NCI-H510A treated with DMSO at 0.1 percent for 48 hours (cell line): ENCODE results near the gene NHLRC3.
"Not testable (repeated sequence)": the region's sequence is repeated elsewhere in the genome, so short reads cannot be mapped to it uniquely, and the experiment has no call there.

Source experiments
- DNase-seq: peaks from one replicate; lab custom pipeline; 2025; lab: John Stamatoyannopoulos, UW

NHLRC3 gene

DNA sequence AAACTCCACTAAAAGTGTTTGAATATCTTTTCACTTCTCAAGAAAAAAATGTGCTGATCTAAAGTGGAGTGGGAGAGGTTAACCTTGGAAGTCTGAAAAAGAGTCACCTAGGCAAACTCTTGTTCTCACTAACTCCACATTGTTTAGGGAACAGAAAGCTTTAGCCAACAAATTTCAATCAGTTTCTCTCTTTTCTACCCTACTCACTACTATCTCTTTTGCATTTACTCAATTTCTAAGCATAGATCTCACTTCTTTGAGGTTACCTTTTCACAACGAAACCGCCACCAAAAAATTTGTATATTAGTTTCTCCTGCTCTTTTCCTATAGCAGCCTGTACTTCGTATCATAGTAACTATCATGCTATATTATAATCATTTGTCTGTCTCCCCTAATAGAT, 6.3 kb downstream of the NHLRC3 start:
- no peak for DNase-seq

DNA sequence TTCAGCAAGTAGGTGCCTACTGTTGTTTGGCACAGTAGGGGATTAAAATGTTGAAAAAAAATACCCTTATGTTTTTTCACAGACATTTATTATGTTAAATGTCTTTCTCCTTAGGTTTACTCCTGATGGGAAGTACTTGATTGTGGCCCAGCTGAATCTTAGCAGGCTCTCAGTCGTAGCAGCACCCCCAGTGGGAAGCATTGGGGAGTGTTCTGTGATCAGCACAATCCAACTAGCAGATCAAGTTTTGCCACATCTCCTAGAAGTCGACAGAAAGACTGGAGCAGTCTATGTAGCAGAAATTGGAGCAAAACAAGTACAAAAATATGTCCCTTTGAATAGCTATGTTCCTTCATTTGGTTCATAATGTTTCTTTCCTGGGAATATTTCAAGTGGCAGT, 9.3 kb downstream of the NHLRC3 start:
- DNase-seq: no peak

GRCh38 chr13:39048806-39049205, 10.6 kb downstream of the NHLRC3 start:
- DNase-seq: no peak

DNA sequence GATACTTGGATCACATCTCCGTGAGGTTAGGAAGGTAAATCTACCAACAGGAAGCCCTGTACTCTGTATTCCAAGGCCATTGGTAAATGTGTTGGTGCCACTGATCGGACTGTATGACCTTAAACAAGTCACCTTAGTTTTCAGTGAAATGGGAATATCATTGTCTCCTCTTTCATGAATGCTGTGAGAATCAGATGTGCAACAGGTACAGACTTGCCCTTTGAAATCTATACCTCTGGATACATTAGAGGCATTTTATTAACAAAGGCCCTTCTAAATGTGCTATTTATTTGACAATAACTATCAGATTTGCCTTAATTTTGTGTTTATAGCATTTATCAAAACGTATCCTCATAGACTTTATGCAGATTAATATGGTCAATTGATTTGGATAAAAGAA, 11.0 kb downstream of the NHLRC3 start:
- no peak for DNase-seq

DNA sequence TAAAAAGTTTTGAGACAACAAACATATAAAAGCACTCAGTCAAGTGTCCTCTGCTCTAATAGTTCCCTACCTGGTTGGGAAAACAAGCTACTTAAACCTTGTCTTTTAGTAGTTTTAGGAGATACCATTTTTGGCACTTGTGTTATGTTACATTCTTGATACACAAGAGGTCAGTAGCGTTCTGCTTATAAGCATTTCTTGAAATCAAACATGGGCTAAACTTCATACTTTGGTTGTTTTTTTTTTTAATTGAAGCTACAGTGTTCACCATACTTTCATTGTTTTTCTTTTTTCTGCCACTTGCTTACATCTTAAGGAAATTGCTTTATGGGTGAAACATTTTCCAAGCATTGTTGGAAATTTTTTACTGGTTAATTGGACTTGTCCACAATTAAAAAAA, 12.9 kb downstream of the NHLRC3 start:
- no peak for DNase-seq

GRCh38 chr13:39052944-39053343, 14.7 kb downstream of the NHLRC3 start:
- DNase-seq: no peak

- DNase-seq: no peak
Observed at GRCh38 chr13:39054112-39054511, 15.9 kb downstream of the NHLRC3 start.

DNA sequence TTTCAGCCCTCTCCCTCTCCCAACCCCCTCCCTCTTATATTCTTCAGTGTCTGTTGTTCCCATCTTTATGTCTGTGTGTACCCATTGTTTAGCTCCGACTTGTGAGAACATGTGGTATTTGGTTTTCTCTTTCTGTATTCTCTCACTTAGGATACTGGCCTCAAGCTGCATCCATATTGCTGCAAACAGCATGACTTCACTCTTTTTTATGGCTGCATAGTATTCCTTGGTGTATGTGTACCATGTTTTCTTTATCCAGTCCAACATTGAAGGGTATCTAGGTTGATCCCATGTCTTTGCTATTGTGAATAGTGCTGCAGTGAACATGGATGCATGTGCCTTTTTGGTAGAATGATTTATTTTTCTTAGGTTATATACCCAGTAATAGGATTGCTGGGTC, 17.8 kb downstream of the NHLRC3 start:
- DNase-seq: no peak

DNA sequence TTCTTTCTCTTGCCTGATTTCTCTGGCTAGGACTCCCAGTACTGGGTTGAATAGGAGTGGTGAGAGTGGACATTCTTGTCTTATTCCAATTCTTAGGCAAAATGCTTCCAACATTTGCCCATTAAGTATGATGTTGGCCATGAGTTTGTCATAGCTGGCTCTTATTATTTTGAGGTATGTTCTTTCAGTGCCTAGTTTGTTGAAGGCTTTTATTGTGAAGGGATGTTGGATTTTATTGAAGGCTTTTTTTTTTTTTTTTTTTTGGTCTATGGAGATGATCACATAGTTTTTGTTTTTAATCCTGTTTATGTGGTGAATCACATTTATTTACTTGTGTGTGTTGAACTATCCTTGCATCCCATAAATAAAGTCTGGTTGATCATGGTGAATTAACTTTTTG, 19.8 kb downstream of the NHLRC3 start:
- no peak for DNase-seq

DNA sequence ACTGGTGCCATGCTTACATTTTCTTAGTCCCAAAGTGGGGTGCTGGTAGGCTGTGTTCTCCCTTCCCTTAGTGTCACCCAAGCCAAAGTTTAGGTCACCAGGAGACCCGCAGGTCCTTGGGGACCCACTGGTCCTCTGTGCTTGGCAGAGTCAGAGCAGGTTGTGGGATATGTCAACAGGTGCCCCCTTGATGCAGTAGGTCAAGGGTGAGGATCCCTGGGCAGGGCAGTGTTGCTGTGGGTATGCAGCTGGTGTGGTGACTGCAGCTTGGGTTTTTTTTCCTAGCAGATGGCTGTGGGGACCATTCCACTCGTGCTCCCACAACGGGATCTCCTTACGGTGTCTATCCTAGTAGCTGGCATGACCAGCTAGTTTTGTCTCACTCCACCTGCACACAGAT, 23.7 kb downstream of the NHLRC3 start:
- no peak for DNase-seq

DNA sequence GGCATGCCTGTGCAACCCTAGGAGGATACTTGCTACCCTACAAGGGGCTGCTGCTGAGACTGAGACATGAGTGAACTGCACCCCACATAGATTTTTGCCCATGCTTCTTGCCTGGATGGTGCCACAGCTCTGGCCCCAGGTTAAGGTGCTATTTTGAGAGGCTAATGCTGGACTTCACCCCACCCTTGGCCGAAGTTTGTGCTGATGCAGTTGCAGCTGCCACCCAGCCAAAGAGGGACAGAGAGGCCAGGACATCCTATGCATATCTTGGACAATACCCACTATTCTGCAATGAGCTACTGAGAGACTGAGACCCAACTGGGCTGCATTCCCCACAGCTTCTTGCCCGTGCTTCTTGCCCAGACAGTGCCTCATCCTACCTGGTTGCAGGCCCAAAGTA, 34.6 kb downstream of the NHLRC3 start:
- DNase-seq: no peak

DNA sequence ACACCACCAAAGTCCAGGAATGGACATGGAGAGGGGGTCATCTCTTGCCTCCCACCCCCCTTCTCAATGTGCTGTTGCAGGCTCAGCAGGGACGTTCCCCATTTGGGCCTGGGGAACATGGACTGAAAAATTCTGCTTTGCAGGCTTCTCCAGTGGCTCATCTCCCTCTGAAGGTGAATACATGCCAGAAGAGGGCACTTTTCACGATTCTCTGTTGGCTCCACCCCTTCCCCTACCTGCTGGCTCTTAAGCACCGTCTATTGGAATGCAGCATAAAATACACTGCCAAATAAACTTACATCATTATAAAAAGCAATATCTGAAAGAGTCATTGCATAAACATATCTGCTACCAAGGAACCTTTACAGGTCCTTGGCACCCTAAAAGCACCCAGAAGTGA, 35.7 kb downstream of the NHLRC3 start:
- no peak for DNase-seq

GRCh38 chr13:39086251-39086945, 48.1 kb downstream of the NHLRC3 start:
- not testable (repeated sequence) for DNase-seq

GRCh38 chr13:39091586-39091985, 53.3 kb downstream of the NHLRC3 start:
- no peak for DNase-seq

- DNase-seq: no peak
Observed at GRCh38 chr13:39095500-39095899, 57.2 kb downstream of the NHLRC3 start.

GRCh38 chr13:39099231-39099630, 61.0 kb downstream of the NHLRC3 start:
- no peak for DNase-seq
